GM18520 (cell line): Measurements from ENCODE around the gene BCAS1.

Experiments used
- ATAC-seq: cut with Tn5 transposase; IDR thresholded peaks from one replicate; pipeline ENCODE4 v1.9.1; 2021; ENCODE audit not compliant: unreplicated experiment

BCAS1 gene

DNA sequence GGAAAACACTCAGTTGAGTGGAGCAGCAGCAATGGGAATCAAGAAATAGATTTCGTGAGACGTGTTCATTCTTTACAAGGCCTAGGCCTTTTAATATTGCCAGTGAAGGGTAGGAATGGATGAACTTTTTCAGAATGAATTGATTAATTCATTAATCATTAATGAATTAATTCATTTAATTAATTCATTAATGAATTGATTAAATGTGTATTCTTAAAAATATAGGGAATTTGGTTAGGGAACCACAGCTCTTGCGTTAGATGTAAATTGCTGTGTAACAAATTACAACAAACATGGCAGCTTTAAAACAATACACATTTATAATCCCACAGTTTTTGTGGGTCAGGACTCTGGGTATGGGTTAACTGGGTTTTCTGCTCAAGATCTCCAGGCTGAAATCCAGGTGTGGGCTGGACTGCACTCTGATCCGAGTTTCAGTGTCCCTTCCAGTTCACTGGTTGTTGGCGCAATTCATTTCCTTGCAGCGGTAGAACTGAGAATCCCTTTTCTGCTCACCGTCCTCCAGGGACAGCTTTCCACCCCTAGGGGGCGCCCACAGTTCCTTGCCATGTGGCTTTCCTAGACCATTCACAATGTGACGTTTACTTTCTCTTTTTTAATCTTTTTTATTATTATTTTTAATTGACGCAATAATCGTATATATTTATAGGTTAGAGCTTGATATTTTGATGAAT is 32.8 kb upstream of the BCAS1 start:
- peak; percentile 68 for ATAC-seq

DNA sequence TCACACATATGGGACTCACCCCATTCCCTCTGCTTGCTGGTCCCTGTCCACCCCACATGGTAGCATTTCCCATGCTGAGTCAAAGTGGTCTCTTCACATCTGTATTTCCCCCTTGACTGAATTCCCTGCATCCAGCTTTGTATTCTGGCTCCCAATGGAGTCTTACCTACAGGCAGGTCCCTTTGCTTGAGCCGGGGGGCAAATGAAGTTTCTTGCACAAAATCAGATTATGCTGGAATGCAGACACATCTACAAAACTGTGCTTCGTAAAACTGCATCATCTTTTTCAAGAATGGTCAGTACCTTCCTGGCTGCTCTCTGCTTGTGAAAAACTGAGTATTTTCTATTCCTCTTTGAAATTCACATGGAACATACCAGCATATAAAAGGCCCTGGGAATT is 32.1 kb upstream of the BCAS1 start:
- ATAC-seq = no peak

DNA sequence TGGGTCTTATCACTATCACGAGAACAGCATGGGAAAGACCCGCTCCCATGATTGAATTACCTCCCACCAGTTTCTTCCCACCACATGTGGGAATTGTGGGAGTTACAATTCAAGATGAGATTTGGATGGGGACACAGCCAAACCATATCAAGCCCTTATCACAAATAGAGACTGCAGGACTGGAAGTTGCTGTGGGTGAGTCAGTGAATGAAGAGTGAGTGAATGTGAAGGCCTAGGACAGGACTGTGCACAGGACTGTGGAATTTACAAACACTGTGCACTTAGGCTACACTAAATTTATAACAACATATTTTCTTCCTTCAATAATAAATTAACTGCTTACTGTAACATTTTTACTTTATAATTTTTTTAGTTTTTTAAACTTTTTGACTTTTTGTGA is 30.2 kb upstream of the BCAS1 start:
- no peak for ATAC-seq

DNA sequence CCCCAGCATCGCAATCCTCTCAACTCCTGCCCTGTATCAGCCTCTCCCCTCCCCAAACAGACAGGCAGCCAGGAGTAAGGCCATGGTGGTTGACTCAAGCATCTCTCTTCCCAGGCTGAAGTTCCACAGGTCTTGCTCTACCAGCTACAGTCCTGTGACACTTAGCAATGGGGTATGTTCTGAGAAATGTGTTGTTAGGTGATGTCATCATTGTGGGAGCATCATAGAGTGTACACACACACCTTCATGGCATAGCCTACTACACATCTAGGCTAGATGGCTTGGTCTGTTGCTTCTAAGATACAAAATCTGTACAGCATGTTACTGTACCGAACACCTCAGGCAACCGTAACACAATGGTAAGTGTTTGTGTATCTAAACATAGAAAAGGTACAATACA is 29.5 kb upstream of the BCAS1 start:
- ATAC-seq = no peak

DNA sequence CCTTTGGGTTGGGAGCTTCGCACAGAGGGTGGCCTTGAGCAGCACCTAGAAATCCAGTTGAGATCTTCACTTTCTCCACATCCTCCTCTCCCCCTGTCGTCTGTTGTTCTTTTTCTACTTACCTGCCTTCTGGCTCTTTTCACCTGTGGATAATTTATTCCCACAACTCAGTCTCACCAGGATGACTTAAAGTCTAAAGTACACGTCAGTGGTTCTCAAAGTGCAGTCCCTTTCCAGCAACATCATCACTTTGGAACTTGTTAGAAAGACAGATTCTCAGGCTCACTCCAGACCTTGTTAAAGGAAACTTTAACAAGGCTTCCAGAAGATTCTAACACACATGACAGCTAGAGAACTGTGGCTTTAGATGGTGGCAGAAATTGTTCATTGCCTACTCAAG is 27.7 kb upstream of the BCAS1 start:
- ATAC-seq = no peak

DNA sequence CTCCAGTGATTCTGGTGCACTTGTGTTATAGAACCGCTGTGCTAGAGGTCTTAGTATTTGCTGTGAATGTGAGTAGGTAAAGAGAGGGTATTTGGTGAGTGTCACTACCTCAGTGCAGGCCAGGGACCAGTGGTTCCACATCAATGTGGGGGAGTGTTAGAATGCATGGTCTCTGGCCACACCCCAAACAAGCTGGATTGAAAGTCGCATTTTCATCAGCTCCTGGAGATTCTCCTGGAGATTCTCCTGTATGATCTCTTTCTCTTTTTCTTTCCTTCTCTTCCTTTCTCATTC is 26.8 kb upstream of the BCAS1 start:
- no peak for ATAC-seq

DNA sequence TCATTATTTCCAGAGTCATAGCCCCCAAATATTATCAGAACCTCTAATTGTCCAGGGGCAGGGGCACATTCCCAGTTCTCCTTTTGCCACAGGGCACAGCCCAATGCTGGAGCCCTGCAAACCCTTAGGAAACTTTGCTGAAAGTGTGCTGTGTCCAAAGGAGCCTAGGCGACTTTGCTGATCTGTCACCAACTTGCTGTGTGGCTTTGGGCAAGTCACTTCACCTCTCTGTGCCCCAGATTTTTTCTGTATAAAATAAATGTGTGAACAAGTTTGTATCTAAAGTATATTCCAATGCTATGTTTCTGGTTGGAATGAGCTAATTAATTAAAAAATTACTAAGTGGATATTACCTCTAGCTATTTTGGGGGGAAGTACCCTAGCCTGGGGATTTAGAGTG is 25.4 kb upstream of the BCAS1 start:
- ATAC-seq = no peak

DNA sequence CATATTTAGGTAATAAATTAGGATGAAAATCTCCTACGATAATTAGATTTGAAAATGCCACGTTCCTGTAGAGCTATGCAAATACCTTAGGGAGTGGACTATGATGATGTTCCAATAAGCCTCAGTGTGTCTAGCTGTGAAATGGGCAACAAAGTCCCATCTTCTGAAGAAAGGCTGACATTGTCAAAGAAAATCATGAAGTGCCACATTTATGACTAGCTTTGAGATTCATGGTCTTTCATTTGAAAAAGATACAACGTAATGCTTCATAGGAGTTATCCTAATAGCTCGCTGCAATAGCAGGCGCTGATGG is 23.8 kb upstream of the BCAS1 start:
- no peak for ATAC-seq

DNA sequence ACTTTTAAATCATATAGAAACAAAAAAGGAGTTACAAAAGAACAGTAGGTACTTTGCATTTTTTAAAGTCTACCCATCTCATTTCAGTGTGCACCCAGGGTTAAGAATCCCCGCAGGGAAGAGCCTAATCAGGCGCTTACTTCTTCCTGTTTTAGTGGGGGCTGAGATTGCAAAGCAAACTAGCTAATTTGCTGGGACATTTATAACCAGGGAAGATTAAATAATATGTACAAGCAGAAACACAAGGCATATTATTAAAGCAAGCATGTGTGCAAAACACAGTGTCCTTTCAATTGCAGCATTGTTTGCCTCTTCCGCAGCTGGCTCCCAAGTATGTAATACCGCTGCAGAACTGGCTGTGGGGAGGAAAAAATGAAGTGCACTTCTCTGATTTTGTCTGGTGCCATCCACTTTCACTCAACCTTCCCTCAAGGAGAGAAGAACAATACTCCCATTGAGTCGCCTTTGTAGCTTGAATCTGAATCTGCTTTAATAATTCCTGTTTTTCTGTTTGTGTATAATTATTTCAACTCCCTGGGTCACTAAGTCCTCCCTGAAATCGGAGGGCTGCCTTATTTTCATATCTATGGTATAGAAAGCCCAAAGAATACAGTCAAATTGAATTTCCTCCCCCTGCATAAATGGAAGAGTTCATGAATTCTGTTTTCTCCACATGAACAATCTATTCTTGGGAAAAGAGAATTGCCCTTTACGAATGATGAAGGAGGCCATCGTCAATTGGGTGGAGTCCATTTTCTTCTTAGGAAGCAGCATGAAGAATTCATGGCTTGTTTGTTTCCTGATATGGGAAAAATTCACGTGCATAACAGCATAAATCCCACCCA is 23.3 kb upstream of the BCAS1 start:
- ATAC-seq = no peak

DNA sequence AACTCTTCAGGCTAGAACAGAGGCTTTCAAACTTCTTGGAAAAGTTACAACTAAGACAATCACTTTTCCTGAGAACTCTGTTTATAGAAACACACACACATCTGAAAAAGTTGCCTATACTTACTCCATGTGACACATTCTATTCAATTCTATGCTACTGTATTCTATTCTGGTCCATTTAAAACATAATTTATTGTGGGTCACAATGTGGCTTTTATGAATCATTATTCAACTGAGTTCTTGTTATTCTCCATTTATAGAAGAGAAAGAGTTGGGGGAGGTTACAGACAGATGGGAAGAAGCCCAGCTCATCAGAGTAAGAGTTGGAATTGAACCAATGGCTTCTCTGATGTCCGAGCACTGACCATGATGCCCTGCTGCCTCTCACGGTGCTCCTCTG is 21.6 kb upstream of the BCAS1 start:
- no peak for ATAC-seq

DNA sequence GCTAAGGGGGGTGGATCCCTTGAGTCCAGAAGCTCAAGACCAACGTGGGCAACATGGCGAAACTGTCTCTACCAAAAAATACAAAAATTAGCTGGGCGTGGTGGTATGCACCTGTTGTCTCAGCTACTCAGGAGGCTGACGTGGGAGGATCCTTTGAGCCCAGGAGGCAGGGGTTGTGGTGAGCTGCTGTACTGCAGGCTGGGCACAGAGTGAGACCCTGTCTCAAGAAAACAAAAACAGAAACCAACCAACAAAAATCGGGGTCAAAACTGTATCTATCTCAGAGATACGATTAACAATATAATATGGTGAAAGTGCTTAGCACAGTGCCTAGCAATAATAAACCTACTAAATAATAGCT is 20.7 kb upstream of the BCAS1 start:
- ATAC-seq = no peak

DNA sequence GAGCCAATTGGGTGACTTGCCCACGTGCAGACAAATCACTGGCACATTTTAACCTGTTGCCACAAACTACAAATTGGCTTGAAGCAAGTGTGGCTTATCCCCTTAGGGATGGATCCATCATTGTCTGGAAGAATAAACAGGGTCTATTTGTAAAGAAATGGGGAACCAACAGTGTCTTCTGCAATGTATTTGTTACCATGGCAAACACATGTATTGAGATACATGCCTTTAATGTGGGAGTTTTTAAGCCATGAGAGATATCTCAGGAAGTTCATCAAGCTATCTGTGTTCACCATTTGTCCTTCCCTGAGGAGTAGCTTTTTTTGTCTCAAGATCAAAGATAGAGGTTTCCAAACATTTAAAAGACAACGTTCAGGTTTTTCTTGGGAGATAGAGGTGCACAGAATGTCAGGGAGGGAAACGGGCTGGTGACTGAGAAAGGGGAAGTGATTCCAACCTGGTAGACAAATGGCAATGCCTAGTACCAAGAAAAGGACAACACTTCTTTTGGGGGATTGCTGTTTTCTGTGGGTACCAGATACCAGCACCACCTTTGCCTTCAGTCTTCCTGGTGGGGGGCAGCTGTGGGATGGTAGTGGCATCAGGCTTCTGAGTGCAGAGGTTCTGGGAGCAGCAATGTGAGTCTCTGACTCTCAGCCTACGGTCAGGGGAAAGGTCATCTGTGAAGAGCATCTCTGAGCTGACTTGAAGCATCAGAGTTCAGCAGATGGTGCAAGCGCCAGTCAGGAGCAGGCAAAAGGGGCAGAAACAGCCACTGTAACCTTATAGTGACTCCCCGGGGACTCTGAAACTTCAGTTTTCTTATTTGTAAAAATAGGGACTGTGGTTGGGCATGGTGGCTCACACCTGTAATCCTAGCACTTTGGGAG is 20.1 kb upstream of the BCAS1 start:
- no peak for ATAC-seq

DNA sequence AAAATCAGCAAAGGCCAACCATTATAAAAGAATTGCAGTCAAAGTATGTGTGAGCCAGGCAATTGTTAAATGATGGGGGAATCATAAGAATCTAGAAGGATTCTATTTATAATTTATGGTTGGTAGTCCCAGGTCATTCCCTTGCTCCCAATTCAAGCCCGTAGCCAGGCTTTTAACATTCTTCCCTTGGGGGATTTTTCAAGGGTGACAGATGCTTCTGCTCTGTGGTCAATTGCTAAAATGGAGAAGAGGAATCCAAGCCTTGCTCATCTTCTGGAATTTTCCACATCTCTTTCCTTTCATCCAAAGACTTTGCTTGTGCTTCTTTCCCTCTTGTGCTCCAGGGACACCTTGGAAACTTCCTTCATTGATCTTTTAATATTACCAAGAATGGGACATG is 18.0 kb upstream of the BCAS1 start:
- ATAC-seq = no peak

DNA sequence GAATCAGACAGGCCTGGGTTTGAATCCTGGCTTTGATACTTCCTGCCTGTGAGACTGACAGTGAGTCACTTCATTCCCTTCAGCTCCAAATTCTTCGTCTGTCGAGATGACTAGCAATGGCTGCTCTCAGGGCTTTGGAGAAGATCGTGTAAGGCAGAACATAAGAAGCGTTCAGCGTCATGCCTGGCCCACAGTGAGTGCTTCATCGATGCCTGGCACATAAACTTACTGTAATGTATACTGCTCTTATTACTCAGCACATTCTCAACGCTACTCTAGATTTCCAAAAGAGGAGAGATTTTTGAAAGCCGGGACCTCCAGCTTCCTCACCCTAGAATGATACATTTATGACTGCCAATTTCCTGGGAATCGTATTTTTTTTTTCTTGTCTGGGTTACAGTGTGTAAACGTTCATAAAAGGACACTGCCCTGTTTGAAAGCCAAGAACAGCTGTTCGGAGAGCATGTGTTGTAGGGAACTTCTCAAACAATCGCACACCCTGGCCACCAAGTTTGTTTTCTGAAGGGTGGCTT is 16.2 kb upstream of the BCAS1 start:
- ATAC-seq = no peak

DNA sequence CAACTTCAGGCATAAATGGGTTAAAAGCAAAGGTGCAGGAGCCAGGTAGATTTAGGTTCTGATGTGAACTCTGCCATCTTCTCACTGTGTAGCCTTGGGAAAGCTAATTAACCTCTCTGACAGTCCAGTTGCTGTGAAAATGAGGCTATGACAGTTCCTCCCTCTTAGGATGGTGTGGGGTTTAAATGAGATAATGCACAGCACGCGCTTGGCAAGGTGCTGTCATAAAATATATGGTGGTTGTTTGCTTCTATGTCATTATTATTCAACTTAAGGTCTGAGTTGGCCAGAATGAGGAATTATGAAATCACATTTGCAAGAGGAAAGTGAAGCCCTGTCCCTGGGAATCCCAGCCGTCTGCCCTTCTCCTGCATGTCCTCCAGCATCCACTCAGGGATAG is 15.5 kb upstream of the BCAS1 start:
- ATAC-seq = no peak

DNA sequence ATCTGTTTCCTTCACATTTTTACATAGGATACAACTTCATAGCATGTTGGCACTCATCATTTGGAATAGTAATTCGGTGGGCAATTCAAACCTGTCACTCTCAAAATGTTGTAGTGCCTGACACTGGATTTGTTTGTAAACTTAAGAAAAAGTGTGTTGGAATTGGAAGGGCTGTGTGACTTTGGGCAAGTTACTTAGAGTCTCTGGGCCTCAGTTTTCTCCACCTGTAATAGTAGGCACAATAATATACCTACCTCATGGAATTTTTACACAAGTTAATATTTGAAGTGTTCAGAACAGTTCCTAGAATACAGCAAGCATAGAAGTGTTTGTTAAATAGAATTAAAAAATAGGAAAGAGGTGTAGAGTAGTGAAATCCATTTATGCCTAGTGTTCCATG is 15.0 kb upstream of the BCAS1 start:
- no peak for ATAC-seq

DNA sequence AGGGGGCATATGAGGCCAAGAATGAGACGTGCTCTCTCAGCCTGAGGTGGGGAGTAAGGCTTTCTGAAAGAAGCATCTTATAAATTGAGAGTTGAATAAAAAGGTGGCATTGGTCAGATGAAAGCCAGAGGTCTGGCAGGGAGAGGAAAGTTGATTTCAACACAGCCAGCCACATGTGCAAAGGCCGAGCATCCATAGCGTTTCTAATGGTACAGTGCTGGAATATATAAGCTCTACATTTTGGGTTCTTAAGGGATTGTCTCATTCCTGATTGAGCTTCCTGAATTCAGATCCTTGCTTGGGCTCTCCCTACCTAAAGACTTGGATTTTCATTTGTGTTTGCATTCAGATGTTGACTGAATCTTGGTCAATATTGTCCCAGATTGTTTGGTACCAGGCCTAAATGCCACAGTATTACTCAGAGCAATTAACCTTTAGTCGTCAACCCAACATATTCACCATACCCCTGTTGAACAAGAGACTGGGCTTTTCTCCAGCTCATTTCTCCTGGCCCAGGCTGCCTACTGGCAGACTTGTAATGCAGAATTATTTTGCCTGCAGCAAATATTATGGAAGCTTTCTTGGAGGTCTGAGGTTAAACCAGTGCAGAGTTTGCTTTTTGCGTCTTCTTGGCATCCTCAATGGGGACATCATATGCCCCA is 14.5 kb upstream of the BCAS1 start:
- ATAC-seq = no peak

DNA sequence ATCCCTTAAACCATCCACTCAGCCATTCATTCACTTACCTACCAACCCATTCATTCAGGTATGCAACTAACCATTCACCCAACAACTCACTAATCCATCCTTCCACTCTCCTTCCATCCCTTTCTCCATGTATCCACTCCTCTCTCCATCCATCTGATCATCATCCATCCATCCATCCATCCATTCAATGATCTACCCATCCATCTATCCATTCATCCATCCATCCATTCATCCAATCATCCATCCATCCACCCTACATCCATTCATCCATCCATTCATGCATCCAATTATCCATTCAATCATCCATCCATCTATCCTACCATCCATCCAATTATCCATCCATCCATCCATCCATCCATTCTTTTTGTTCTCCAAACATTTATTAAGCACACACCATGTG is 13.8 kb upstream of the BCAS1 start:
- no peak for ATAC-seq

DNA sequence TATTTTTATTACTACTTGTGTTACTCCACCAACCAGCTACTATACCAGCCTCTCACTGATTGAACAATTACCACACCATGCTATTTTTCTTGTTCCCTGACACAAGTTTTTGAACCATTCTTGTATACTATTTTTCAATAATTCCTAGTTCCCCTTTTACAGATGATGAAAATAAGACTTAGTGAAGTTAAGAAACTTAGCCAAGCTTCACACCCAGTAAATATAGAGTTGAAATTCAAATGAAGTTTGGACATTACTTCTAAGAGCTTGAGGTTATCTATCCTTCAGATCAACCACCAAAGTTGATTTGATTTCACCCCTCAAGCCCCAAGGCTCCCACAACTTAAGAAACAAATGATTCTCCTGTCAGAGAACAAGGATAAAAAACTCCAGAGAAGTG is 13.1 kb upstream of the BCAS1 start:
- ATAC-seq = peak; percentile 39

DNA sequence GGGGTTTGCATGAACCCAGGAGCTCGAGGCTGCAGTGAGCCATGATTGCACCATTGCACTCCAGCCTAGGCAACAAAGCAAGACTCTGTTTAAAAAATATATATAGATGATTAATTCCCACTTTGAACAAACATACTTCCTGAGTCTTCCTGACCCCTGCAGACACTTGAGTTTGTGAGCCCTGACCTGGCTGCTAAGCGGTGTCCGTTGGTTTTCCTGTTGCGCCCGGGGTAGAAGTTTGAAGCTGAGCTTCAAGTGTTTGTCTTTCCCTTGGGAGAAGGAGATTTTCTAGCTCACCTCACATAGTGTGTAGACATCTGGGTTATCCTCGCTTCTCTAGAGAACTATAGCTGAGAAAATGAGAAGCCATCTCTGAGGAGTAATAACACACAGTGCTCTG is 11.7 kb upstream of the BCAS1 start:
- ATAC-seq = no peak

DNA sequence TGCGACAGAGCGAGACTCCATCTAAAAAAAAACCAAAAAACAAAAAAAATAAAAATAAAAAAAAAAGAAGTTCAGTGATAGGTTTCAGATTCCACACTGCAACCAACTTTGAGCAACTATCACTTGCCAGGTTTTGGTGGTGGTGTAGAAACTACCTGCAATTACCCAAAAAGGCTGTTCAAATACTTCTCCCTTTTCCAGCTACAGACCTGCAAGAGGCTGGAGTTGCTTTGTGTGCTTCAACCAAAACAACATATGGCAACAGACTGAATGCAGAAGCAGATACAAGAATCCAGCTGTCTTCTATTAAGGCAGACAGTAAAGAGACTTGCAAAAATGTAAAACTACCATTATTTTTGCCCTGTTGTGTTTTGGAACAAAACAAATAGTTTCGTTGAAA is 9.3 kb upstream of the BCAS1 start:
- no peak for ATAC-seq
